ENCODE data around the gene EIF2B1. TPM values are rescaled to one million over a fixed set of nuclear protein-coding genes. Genes with fewer than 3 reads are reported as not detected.

Gene EIF2B1
- total RNA-seq, 1 experiment from 2014 or later: 42.8 TPM

GRCh38 chr12:123573870-123574269 is 59.6 kb downstream of the EIF2B1 start:
- no peak for DNase-seq (ENCODE audit: extremely low read depth, low read depth)

- no peak for DNase-seq (ENCODE audit: extremely low read depth, low read depth)
Observed at GRCh38 chr12:123572391-123572790, 61.1 kb downstream of the EIF2B1 start.

- DNase-seq (ENCODE audit: extremely low read depth, low read depth): peak; percentile 18
Observed at GRCh38 chr12:123571343-123571813, 62.1 kb downstream of the EIF2B1 start.

Small RNAs within 50 kb of the gene (small RNA-seq; reads per million reads assigned to genes)
- gene SNORA9B: 0.59 to 1.2 reads per million in 2 experiments

Other genes with a start within 250 kb of the EIF2B1 start
- gene KMT5A, start 249.6 kb downstream of the EIF2B1 start, total RNA-seq (2014; rRNA removed; shearing (Covaris generic)): 91.0 and 95.4 TPM in 2 replicates
- 2.3 and 2.5 TPM in 2 replicates for gene RILPL2, start 197.0 kb downstream of the EIF2B1 start, total RNA-seq (2014; rRNA removed; shearing (Covaris generic))
- gene SNRNP35, start 175.5 kb downstream of the EIF2B1 start, total RNA-seq (2014; rRNA removed; shearing (Covaris generic)): 24.0 and 33.8 TPM in 2 replicates
- 12.4 and 12.5 TPM in 2 replicates for gene RILPL1, start 100.0 kb downstream of the EIF2B1 start, total RNA-seq (2014; rRNA removed; shearing (Covaris generic))
- 341 and 369 TPM in 2 replicates for gene TMED2, start 49.1 kb downstream of the EIF2B1 start, total RNA-seq (2014; rRNA removed; shearing (Covaris generic))
- gene DDX55, start 31.6 kb downstream of the EIF2B1 start, total RNA-seq (2014; rRNA removed; shearing (Covaris generic)): 48.1 and 49.1 TPM in 2 replicates
- 81.4 and 96.5 TPM in 2 replicates for gene GTF2H3, start 143 bp upstream of the EIF2B1 start, total RNA-seq (2014; rRNA removed; shearing (Covaris generic))
- gene TCTN2, start 37.4 kb upstream of the EIF2B1 start, total RNA-seq (2014; rRNA removed; shearing (Covaris generic)): 11.6 and 12.7 TPM in 2 replicates
- 20.2 and 26.8 TPM in 2 replicates for gene ATP6V0A2, start 78.7 kb upstream of the EIF2B1 start, total RNA-seq (2014; rRNA removed; shearing (Covaris generic))
- 0.03 and 0.05 TPM in 2 replicates for gene DNAH10, start 128.6 kb upstream of the EIF2B1 start, total RNA-seq (2014; rRNA removed; shearing (Covaris generic))